Dedifferentiated amniotic fluid mesenchymal stem cell (primary cell): ENCODE data around the gene CNBP.
"Not testable (repeated sequence)": the region's sequence is repeated elsewhere in the genome, so short reads cannot be mapped to it uniquely, and the experiment has no call there.

ENCODE experiments used
- DNase-seq: peaks from one replicate; pipeline ENCODE4 v3.0.0-alpha.2; 2016; ENCODE audit errors: extremely low spot score

Gene CNBP

DNA sequence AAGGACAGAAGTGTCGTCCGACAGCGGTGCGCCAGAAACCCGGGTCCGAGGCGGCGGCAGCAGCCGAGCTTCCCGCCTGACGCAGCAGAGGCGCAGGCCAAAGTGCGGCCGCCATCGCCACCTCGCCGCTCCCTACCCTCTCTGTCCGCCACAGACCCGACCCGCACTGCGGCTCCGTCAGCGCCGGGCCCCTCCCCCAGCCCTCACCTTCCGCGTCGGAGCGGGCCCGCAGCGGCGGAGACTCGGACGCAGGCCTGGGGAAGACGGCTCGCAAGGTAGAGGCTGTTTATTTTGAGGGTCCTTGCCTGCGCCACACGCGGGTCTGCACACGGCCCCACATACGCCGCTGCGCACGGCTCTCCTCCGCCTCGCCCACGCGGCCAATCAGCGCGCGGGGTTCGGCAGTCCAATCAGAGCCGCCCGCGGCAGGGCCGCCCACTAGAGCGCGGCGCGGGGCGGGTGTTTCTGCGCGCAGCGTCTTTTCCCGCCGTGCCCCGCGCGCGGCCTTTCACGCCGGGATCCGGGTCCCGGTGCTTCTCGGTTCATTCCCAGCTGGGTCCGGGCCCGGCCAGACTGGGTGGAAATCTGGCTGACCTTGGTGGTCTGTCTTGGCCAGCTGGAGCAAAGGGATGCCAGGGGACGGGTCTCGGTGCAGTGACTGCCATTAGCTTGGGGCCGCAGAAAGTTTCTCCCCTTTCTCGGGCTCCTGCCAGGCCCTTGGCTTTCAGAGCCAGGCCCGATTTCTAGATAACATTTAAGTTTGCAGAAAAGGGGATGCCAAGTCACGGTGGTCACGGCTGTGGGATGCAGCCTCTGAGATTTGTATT is at the start of gene CNBP:
CNBP (minus strand) TSS at position 328 of the 827 bp plus-strand sequence. CDS start 12,139 bp downstream, outside the sequence.
- peak; percentile 85 for DNase-seq

DNA sequence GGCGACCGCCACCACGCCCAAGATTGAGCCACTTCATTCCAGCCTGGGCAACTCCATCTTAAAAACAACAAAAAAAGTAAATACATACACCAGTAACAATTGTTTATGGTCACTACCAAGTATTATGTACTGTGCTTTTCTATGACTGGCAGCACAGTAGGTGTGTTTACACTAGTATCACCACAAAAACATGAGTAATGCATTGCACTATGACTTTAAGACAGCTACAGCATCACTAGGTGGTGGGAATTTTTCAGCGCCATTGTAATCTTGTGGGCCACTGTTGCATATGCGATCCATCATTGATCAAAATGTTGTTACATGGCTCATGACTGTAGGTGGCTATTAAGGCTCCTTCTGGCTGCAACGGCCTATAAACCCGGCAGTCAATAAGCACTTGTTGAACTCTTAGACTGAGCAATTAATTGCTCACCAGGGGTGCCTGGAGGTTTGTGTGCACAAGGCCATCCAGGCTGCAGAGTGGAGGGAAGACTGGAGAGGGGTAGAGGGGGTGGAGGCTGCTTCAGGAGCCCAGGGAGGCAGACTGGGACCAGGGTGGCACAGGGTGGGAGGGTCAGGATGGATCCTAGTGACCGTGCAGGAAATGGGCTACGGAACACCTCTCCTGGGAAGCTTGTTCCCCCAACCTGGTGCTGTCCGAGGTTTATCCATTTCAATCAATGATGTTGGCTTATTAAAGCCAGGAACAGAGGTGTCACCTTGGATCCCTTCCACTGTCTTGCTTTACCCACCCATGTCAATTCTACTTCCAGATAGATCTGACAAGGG is 47.8 kb upstream of the CNBP start:
- no peak for DNase-seq

DNA sequence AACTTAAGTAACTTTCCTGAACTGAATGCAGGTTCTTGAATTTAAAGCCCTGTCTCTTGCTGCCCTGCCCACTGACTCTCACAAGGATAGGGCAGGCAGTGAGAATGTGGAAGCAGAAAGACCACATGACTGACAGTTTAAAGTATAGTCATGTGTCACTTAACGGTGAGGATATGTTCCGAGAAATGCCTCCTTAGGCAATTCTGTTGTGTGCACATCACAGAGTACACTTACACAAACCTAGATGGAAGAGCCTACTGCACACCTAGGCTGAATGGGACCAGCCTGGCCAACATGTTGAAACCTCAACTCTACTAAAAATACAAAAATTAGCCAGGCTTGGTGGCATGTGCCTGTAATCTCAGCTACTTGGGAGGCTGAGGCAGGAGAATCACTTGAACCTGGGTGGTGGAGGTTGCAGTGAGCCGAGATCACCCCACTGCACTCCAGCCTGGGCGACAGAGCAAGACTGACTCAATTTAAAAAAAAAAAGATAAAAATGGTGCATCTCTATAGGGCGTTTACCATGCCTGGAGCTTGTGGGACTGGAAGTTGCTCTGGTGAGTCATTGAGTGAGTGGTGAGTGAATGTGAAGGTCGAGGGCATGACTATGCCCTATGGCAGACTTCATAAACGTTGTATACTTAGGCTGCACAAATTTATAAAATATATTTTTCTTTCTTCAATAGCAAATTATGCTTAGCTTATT is 46.8 kb upstream of the CNBP start:
- DNase-seq, result peak; percentile 71

DNA sequence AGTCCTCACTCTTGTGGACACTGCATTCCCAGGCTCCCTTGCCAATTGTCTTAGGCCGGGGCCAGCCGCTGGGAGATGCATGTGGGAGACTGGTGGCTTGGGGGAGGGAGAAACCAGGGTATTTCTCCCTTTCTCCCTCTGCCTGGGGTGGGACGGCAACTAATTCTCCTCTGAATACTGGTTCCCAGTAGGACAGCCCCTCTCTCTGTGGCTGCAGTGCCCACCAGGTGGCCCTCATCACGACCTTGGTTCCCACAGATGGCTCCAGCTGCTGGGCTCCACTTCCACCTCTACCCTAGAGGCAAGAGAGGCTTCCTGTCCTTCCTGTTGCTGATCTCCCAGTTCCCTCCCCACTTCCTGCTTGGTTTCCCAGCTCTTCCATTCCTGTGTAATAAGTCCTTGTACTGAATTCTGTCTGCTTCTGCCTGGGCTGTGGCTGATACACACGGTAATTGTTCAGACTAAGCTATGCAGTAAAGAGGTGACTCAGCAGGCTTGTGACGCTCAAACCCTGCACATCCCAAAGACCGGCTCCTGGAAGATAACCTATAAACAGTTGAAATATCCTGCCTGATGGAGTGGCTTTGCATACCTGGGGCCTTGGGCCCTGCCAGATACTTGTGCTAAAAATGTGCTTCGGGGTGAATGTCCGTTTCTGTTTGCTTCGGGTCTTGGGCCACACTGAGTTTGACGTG is 45.3 kb upstream of the CNBP start:
- no peak for DNase-seq

DNA sequence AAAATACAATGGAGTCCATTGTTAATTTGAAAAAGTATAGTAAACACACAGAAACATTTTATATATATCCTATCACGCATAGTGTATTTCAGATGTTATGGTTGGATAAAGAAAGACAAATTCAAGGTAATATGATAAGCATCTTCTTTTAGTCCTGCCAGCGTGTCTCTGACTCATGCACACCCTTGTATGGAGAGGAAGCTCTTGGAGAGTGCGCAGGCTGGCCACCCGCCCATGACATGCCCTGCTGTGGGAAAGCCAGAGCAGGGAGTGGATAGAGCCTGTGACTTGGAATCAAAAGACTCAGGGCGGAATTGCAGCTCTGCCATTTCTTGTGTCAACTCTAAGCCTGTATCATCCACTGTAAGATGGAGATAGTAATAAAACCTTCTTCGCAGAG is 42.7 kb upstream of the CNBP start:
- DNase-seq, result peak; percentile 78

DNA sequence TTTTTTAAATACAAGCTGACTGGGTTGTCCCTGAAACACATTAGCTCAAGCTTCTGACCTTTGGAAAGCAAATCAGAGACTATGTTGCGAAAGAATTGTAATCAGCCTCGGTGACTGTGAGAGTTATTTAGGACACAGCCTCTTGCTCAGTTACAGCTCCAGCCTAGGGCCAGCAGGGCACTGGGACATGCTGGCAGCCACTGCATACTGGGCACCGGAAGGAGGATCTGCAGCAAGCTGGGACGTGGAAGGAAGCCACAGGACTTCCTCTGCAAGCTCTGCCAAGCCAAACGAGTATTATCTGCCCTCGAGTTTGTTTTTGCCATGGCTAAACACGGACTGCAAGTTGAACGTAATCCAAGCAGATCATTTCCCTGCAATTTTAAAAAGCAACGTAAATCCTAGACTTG is 41.3 kb upstream of the CNBP start:
- peak; percentile 63 for DNase-seq

DNA sequence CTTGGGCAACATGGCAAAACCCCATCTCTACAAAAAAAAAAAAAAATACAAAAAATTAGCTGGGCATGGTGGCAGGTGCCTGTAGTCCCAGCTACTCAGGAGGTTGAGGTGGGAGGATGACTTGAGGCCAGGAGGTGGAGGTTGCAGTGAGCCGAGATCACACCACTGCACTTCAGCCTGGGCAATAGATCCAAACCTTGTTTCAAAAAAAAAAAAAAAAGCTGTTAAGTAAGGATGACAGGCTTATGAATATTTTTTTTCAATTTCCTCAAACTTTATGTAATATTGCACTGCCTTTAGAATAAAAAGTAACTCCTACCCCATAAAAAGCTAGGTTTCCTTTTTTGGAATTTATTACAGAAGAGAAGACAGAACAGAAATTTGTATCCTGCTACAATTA is 40.7 kb upstream of the CNBP start:
- not testable (repeated sequence) for DNase-seq

DNA sequence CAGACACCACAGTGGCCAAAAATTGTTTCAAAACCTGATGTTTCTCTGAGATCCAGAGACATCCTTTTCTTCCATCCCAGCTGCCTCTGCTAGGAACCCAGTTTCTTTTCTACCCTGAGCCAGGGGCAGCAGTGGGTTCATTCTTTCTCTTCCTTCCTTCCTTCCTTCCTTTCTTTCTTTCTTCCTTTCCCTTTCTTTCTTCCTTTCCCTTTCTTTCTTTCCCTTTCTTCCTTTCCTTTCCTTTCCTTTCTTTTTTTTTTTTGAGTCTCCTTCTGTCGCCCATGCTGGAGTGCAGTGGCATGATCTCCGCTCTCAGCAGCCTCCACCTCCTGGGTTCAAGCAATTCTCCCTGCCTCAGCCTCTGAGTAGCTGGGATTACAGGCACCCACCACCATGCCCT is 35.0 kb upstream of the CNBP start:
- no peak for DNase-seq

DNA sequence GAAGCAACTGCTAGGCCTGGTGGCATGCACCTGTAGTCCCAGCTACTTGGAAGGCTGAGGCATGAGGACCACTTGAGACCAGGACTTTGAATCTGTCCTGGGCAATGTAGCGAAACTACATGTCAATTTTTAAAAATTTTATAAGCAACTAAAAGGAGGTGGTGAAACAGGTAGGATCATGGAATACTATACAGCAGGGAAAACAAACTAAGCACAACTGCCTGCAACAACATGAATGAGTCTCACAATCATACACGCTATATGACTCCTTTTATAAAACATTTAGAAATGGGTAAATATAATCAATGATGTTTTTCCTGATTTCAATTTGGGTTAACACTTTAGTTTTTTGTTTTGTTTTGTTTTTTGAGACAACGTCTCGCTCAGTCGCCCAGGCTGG is 29.5 kb upstream of the CNBP start:
- no peak for DNase-seq

DNA sequence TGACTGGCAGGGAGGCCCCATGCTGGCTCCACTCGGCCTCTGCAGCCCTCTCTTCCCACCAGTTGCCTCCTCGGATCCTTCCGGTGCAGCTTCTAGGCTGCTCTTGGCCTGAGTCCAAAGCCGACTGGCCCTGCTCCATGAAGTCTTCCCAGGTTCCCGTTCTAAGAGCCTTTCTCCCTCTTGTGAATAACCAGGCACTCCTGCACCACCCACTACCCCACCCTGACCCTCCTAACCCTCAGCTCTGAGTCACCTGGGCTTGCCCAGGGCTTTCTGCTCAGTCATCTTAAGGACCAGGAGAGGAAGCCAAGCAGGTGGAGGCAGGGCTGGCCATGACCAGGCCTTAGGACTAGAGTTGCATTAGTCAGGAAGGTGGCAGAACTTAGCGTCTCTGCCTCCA is 28.1 kb upstream of the CNBP start:
- no peak for DNase-seq

DNA sequence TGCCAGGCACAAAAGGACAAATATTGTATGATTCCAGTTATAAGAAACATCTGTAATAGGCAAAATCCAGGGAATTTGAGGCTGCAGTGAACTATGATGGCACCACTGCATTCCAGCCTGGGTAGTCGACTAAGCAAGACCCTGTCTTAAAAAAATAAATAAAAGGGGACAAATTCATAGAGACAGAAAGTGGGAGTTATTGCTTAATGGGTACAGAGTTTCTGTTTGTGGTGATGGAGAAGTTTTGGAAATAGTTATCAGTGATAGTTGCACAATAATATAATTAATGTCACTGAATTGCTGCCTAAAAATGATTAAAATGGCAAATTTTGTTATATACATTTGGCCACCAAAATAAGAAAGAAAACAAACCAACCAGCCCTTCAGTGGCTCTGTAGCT is 27.6 kb upstream of the CNBP start:
- DNase-seq, result no peak

DNA sequence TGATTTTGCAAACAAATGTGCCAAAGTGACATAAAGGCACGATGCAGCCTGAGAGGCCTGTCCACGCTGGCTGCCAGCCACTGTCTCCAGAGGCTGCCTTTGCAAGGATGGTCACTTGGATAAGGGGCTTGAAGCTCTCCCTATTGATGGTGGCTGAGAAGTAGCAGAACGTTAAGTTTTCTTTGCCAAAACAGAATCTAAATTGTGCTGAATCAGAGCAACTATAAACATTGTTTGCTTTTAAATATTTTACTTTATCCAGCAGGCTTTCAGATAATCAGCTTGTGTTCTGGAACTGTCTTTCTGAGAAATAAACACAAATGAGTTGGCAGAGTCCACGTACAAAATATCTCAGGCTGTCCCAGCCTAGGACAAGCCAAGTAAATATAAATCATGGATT is 23.8 kb upstream of the CNBP start:
- DNase-seq, result no peak

DNA sequence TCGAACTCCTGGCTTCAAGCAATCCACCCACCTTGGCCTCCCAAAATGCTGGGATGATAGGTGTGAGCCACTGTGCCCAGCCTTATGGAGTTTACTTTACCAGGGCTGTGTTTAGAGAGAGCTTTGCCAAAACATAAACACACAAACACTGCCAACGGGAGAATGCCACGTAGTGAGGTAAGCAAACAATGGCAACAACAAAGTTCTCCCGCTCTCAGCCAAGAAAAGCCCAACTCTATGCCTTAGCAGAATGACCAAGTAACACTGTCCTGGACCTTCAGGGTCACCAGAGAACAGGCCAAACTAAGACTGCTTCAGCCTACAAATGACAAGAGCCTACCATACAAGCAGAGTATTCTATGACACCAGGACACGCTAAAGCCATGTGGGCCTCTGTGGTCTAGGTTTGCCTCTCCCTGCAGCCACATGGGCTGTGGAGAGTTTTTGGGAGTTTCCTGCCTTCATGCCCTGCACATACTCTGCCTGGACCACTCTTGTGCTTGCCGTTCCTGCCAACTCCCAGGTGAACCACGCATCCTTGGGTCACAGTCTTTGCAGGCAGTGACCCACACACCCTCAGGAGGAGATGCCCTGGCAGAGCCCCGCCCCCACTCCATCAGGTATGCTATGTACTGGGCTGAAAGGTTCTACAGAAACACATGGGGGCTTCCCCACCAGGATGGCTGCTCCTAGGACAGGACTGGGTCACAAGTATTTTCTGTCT is 21.6 kb upstream of the CNBP start:
- DNase-seq, result no peak

DNA sequence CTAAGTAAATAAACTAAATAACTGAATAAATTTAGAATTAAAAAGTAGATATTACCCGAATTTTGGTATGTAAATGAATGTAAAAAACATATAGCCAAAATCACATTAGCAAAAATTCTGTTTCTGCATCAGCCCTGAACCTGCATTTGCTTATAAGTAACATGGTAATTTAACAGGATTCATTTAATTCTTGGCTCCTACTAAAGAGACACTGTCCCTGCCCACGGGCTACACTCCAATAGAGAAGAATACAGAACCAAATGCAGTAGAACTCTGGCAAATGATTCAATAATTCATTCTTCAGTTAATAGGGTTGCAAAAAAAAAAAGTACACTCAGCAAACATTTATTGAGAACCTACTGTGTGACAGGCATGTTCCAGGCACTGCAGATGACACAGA is 20.8 kb upstream of the CNBP start:
- no peak for DNase-seq

DNA sequence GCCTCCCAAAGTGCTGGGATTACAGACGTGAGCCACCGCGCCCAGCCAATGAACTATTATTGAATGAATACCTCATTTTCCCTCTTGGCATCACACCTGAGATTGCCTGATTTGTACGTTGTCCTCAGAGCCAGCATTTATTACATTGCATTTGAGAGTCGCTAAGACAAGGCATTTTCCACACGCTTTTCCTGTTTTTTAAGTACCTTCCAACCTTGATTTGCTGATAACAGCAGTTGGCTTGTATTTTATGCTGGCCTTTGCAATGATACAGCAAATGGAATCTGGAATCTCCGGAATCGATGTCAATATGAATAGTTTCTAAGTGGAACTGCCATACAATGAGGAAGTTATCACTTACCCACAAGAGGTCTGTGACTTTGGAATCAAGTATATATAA is 15.7 kb upstream of the CNBP start:
- no peak for DNase-seq

DNA sequence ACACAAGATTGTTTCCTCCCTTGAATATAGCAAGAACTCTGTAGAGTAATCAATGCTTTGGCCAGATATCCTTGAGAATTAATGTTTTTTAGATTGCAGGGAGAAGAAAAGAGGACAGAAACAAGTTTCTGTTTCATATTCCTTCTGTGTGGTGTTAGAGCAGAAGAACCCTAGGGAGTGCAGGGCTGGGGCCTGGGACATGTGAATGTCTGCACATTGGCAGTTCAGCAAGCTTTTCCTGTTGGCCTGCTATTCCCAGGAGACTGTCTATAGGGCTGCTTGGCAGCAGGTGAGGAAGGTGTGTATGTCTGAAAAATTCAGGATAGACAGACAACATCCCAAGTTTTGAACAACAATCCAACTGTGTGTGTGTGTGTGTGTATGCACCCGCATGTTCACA is 13.6 kb upstream of the CNBP start:
- DNase-seq, result no peak

DNA sequence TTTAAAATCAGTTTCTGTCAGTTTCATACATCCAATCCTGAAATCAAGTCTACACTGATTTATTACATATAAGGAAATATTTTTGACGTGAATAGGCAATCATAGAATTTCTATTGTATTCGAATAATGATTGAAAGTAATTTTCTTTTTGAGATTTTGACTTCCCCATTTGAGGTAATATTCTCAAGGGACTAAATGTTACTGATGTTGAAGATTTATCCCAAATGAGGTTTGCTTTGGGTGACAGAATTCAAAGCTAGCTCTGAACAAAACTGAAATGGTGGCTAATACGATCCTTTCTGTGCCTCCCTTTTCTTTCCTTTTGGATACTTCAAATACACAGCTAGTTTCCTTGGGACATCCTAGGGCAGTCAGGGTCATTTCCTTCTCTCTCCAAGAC is 12.9 kb upstream of the CNBP start:
- no peak for DNase-seq

DNA sequence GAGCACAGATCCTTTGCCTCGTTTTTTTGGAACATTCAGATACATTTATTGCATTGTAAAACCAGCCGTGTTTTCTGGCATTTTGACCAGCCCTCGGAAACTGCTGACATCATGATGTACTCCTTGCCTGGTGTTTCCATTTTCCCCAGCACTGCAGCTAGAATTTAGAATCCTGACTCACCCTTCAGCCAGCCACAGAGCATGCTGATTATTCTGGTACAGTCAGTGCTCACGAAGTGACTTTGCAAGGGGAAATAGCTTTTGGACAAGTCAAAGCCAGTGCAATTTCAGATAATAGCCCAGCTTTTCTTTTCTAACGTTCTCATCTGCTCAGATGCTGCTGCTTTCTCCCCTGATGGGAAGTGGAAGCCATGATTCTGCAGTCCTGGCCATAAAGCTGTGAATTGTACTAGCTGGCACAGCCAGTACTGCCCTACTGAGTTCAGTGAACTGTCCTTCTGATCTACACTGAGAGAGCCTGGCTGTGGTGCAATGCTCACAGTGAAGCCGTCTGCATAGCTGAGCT is 12.1 kb upstream of the CNBP start:
- DNase-seq, result peak; percentile 94

DNA sequence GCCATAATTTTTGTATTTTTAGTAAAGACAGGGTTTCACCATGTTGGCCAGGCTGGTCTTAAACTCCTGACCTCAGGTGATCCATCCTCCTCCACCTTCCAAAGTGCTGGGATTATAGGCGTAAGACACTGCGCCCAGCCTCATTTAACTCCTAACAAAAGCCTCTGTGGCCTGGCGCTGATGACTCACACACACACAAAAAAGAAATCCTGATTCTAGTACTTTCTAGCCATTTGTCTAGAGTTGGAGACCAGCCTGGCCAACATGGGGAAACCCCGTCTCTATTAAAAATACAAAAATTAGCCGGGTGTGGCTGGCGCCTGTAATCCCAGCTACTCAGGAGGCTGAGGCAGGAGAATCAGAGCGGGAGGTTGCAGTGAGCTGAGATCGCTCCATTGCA is 6.1 kb upstream of the CNBP start:
- DNase-seq, result not testable (repeated sequence)

DNA sequence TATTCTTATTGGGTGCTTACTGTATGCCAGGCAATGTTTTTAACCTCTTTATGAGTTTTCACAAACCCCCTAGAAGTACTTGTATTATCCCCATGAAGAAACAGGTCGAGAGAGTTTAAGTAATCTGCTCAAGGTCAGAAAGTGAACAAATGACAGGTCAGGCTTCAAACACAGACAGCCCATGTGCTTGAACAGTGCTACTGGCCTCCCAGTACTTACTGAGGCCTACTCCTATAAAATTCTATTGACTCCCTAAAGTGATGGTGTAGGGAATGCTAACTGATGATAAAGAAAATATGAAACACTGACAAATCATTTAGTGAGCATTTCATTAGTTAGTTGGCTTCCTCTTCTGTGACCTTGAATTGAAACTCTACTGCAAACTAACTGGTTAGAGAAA is 4.2 kb upstream of the CNBP start:
- DNase-seq, result no peak

DNA sequence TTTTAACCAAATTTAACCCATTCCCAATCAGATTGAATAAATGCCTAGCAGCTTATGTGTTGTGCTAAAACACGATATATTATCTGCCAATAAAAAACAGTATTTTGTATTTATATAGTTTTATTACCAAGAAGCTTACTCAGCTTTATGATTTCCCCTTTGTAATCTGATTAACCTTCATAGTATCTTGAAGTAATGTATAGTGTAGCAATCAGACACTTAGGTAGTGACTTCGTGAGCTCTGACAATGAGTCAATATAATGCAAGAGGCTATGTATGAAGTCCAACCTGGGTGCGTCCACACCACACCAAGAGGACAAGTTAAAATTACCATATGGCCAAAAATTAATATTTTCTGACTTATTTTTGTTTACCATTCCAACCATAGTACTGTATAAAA is 2.1 kb upstream of the CNBP start:
- no peak for DNase-seq
